Measurements from ENCODE around the gene RNF43.

GRCh38 chr17:58409432-58409831 lies 7.9 kb downstream of the RNF43 start:
- TF ChIP-seq CTCF (IDR thresholded peaks at IDR 0.05) (no peak), POLR2A (IDR thresholded peaks at IDR 0.05) (no peak)
